HG03175 (cell line): ENCODE measurements around the gene MAOB.

Source experiments
- ATAC-seq: cut with Tn5 transposase; IDR thresholded peaks from one replicate; pipeline ENCODE4 v1.9.1; 2021; ENCODE audit warnings: mild to moderate bottlenecking, moderate library complexity; ENCODE audit not compliant: unreplicated experiment

The MAOB gene

GRCh38 chrX:43861750-43862149, 20.5 kb downstream of the MAOB start:
- no peak for ATAC-seq

- no peak for ATAC-seq
Measured at GRCh38 chrX:43860646-43861370, 21.4 kb downstream of the MAOB start.

- no peak for ATAC-seq
Measured at GRCh38 chrX:43853225-43853828, 28.9 kb downstream of the MAOB start.

GRCh38 chrX:43850629-43851028, 31.6 kb downstream of the MAOB start:
- no peak for ATAC-seq

GRCh38 chrX:43849173-43849572, 33.1 kb downstream of the MAOB start:
- ATAC-seq = no peak

GRCh38 chrX:43847352-43847751, 34.9 kb downstream of the MAOB start:
- no peak for ATAC-seq

GRCh38 chrX:43846558-43846957, 35.7 kb downstream of the MAOB start:
- no peak for ATAC-seq

- no peak for ATAC-seq
Measured at GRCh38 chrX:43845776-43846175, 36.5 kb downstream of the MAOB start.

- ATAC-seq = no peak
Measured at GRCh38 chrX:43840265-43840664, 42.0 kb downstream of the MAOB start.

- ATAC-seq = no peak
Measured at GRCh38 chrX:43836435-43837184, 45.6 kb downstream of the MAOB start.

GRCh38 chrX:43835559-43835958, 46.7 kb downstream of the MAOB start:
- ATAC-seq = no peak

- ATAC-seq = no peak
Measured at GRCh38 chrX:43827791-43828190, 54.5 kb downstream of the MAOB start.

GRCh38 chrX:43822014-43822413, 60.2 kb downstream of the MAOB start:
- no peak for ATAC-seq

GRCh38 chrX:43817444-43817843, 64.8 kb downstream of the MAOB start:
- no peak for ATAC-seq

- ATAC-seq = no peak
Measured at GRCh38 chrX:43815209-43815608, 67.0 kb downstream of the MAOB start.

- no peak for ATAC-seq
Measured at GRCh38 chrX:43813898-43814297, 68.4 kb downstream of the MAOB start.

GRCh38 chrX:43813319-43813718, 68.9 kb downstream of the MAOB start:
- ATAC-seq = no peak

GRCh38 chrX:43809463-43809862, 72.8 kb downstream of the MAOB start:
- no peak for ATAC-seq

- ATAC-seq = no peak
Measured at GRCh38 chrX:43808231-43808630, 74.0 kb downstream of the MAOB start.

GRCh38 chrX:43805579-43805978, 76.7 kb downstream of the MAOB start:
- no peak for ATAC-seq

GRCh38 chrX:43804021-43804420, 78.2 kb downstream of the MAOB start:
- no peak for ATAC-seq
